ENCODE data around the gene EPHB3.

The EPHB3 gene

DNA sequence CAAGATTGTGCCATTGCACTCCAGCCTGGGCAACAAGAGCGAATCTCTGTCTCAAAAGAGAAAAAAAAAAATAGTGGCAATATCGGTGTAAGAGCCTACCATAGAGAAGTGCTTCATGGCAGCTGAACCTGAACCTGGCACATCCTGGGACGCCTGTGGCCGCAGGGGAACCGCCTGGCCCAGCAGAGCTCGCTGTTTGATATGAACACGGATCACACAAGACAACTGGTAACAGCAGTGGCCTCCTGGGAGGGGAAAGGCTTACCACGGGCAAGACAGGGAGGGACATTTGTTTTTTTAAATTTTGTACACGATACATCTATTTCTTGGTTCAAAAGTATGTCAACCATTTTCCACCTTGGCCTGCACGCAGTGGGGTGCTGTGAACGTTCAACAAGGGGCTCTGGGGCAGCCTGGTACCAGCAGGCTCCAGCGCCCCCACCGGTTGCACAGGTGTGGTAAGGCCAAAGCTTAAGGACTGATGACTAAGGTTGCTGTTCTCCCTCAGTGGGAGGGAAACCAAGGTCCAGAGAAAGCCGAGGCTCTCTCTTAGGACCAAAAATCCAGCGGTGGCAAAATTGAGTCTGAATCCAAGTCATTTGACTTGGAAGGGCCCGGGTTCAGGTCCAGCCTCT lies 21.7 kb upstream of the EPHB3 start:
- H3K9me3 ChIP-seq (replicated peaks; ENCODE audit: insufficient read depth, low read length) = no peaks in the 10 kb centered on the region
- no peak for DNase-seq
- H3K9me2 ChIP-seq (replicated peaks; ENCODE audit: insufficient read depth, low read length) = no peaks in the 10 kb centered on the region
- no peak overlapping the region for H3K4me3 ChIP-seq (ENCODE audit: low read length)
- H2AFZ ChIP-seq (ENCODE audit: low read length) = no peak overlapping the region
- H3K79me2 ChIP-seq (ENCODE audit: low read length) = no peaks in the 10 kb centered on the region
- H3F3A ChIP-seq (ENCODE audit: insufficient read depth, low read length) = no peaks in the 10 kb centered on the region
- TF ChIP-seq, protein P1, sequence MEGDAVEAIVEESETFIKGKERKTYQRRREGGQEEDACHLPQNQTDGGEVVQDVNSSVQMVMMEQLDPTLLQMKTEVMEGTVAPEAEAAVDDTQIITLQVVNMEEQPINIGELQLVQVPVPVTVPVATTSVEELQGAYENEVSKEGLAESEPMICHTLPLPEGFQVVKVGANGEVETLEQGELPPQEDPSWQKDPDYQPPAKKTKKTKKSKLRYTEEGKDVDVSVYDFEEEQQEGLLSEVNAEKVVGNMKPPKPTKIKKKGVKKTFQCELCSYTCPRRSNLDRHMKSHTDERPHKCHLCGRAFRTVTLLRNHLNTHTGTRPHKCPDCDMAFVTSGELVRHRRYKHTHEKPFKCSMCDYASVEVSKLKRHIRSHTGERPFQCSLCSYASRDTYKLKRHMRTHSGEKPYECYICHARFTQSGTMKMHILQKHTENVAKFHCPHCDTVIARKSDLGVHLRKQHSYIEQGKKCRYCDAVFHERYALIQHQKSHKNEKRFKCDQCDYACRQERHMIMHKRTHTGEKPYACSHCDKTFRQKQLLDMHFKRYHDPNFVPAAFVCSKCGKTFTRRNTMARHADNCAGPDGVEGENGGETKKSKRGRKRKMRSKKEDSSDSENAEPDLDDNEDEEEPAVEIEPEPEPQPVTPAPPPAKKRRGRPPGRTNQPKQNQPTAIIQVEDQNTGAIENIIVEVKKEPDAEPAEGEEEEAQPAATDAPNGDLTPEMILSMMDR (IDR thresholded peaks at IDR 0.05; ENCODE audit: low read length) = peak; percentile 36
- TF ChIP-seq EZH2 (optimal IDR thresholded peaks at IDR 0.05; ENCODE audit: low read depth, low read length) = no peak
- no peak overlapping the region for H3K4me2 ChIP-seq (ENCODE audit: low read depth, low read length)
- no peak overlapping the region for H3K9ac ChIP-seq (ENCODE audit: low read length)
- no peaks in the 10 kb centered on the region for H4K20me1 ChIP-seq (ENCODE audit: insufficient read depth, low read length)
- peaks cover 63% of the 10 kb centered on the region for H3K27me3 ChIP-seq (replicated peaks; ENCODE audit: insufficient read depth, low read length)
- H3K4me1 ChIP-seq (ENCODE audit: low read length) = peaks cover 4% of the 10 kb centered on the region; the same call in 1 of the 2 replicates
- no peak overlapping the region for H3K27ac ChIP-seq (ENCODE audit: low read length)
- no peaks in the 10 kb centered on the region for H3K36me3 ChIP-seq (replicated peaks; ENCODE audit: insufficient read depth, low read length)

DNA sequence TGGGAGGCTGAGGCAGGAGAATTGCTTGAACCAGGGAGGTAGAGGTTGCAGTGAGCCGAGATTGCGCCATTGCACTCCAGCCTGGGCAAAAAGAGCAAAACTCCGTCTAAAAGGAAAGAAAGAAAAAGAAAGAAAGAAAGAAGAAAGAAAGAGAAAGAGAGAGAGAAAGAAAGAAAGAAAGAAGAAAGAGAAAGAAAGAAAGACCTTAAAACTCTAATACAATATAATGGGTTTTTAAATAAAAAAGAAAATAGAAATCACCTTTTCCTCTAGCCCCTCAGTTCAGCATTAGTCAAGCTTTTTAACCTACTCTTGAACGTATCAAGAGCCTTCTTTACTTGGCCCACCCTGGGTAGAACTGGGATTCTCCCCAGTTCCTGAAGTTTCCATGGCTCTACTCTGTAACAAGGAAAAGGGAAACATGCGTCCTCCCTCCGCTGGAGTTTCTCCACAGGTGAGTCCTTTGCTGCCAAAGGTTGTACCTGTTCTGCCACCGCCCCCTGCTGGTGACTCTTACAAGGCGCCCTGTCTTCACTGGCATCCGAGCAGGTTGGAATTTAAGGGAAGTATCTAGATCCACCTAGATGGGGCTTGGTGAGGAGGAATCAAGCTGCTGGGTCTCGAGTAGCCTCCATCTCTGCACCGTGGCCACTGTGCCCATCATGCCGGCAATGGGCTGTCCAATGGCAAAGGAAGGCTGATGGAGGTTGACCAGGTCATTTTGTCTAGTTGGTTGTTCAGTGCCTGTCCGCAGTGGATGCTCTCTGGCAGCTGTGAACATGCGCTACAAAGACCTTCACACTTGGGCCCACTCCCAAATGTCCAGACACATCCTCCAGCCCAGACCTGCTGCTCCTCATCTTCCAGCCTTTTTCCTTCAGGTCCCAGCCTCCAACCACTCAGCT lies 20.6 kb upstream of the EPHB3 start:
- no peak overlapping the region for H3K27ac ChIP-seq (ENCODE audit: low read length)
- no peak overlapping the region for H3K9ac ChIP-seq (ENCODE audit: low read length)
- H2AFZ ChIP-seq (ENCODE audit: low read length) = no peak overlapping the region
- H3K79me2 ChIP-seq (ENCODE audit: low read length) = no peaks in the 10 kb centered on the region
- H3K4me1 ChIP-seq (ENCODE audit: low read length) = peaks cover 4% of the 10 kb centered on the region; the same call in 1 of the 2 replicates
- H3K36me3 ChIP-seq (replicated peaks; ENCODE audit: insufficient read depth, low read length) = no peaks in the 10 kb centered on the region
- TF ChIP-seq, protein P1 (IDR thresholded peaks at IDR 0.05; ENCODE audit: low read length) = peak; percentile 99
- TF ChIP-seq EZH2 (optimal IDR thresholded peaks at IDR 0.05; ENCODE audit: low read depth, low read length) = no peak
- H4K20me1 ChIP-seq (ENCODE audit: insufficient read depth, low read length) = no peaks in the 10 kb centered on the region
- peaks cover 70% of the 10 kb centered on the region for H3K27me3 ChIP-seq (replicated peaks; ENCODE audit: insufficient read depth, low read length)
- no peaks in the 10 kb centered on the region for H3K9me3 ChIP-seq (replicated peaks; ENCODE audit: insufficient read depth, low read length)
- peak overlapping the region; percentile 25; the same call in 1 of the 2 replicates for H3K4me2 ChIP-seq (ENCODE audit: low read depth, low read length)
- no peak overlapping the region for H3K4me3 ChIP-seq (ENCODE audit: low read length)
- H3F3A ChIP-seq (ENCODE audit: insufficient read depth, low read length) = no peaks in the 10 kb centered on the region
- H3K9me2 ChIP-seq (replicated peaks; ENCODE audit: insufficient read depth, low read length) = no peaks in the 10 kb centered on the region
- peak; percentile 85 for DNase-seq

DNA sequence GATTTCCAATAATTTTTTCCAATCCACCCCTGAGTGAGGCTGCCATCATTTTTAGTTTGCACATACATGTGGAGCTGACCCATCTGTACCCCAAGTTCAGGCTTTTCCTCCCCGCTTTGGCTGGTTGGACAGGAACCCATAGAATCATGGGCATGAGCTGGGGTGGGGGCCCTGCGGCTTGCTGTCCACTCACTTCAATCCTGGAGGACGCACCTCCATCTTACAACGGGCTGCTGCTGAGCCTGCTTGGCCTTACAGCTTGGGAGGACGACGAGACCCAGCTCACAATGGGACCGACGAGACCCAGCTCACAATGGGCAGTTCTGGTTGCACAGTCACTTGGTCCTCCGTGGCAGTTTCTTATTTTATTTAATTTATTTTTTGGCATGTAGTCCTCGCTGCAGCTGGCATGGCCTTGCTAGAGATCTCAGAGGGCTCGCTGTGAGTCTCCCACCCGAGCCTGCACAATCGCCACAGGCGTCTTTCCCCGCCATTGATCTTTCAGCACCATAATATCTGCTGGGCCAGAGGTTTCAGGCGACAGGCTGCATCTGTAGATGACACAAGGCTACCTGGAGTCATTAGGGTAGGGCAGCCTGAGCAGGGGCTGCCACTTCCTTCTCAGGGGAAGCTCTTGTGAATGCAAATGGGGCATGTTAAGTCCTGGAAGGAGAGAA lies 19.6 kb upstream of the EPHB3 start:
- H3K9me3 ChIP-seq (replicated peaks; ENCODE audit: insufficient read depth, low read length) = no peaks in the 10 kb centered on the region
- H3K27ac ChIP-seq (ENCODE audit: low read length) = no peak overlapping the region
- DNase-seq = no peak
- H3K4me3 ChIP-seq (ENCODE audit: low read length) = no peak overlapping the region
- no peak for TF ChIP-seq EZH2 (optimal IDR thresholded peaks at IDR 0.05; ENCODE audit: low read depth, low read length)
- TF ChIP-seq, protein P1 (IDR thresholded peaks at IDR 0.05; ENCODE audit: low read length) = no peak
- TF ChIP-seq EZH2phosphoT487 (IDR thresholded peaks at IDR 0.05; ENCODE audit: low read length) = no peak
- H3F3A ChIP-seq (ENCODE audit: insufficient read depth, low read length) = no peaks in the 10 kb centered on the region
- H3K9me2 ChIP-seq (replicated peaks; ENCODE audit: insufficient read depth, low read length) = no peaks in the 10 kb centered on the region
- no peaks in the 10 kb centered on the region for H4K20me1 ChIP-seq (ENCODE audit: insufficient read depth, low read length)
- peaks cover 7% of the 10 kb centered on the region; the same call in 1 of the 2 replicates for H3K4me1 ChIP-seq (ENCODE audit: low read length)
- H3K79me2 ChIP-seq (ENCODE audit: low read length) = no peaks in the 10 kb centered on the region
- no peak overlapping the region for H3K4me2 ChIP-seq (ENCODE audit: low read depth, low read length)
- H3K9ac ChIP-seq (ENCODE audit: low read length) = no peak overlapping the region
- no peak overlapping the region for H2AFZ ChIP-seq (ENCODE audit: low read length)
- H3K27me3 ChIP-seq (replicated peaks; ENCODE audit: insufficient read depth, low read length) = peaks cover 65% of the 10 kb centered on the region
- no peaks in the 10 kb centered on the region for H3K36me3 ChIP-seq (replicated peaks; ENCODE audit: insufficient read depth, low read length)
